HuH-7.5 (cell line): ENCODE measurements around the gene CPNE1.
"Not testable (repeated sequence)": the region's sequence is repeated elsewhere in the genome, so short reads cannot be mapped to it uniquely, and the experiment has no call there.

ENCODE experiments used
- DNase-seq: peaks from one replicate; pipeline ENCODE4 v3.0.0; 2011; ENCODE audit warnings: low spot score

CPNE1 gene

DNA sequence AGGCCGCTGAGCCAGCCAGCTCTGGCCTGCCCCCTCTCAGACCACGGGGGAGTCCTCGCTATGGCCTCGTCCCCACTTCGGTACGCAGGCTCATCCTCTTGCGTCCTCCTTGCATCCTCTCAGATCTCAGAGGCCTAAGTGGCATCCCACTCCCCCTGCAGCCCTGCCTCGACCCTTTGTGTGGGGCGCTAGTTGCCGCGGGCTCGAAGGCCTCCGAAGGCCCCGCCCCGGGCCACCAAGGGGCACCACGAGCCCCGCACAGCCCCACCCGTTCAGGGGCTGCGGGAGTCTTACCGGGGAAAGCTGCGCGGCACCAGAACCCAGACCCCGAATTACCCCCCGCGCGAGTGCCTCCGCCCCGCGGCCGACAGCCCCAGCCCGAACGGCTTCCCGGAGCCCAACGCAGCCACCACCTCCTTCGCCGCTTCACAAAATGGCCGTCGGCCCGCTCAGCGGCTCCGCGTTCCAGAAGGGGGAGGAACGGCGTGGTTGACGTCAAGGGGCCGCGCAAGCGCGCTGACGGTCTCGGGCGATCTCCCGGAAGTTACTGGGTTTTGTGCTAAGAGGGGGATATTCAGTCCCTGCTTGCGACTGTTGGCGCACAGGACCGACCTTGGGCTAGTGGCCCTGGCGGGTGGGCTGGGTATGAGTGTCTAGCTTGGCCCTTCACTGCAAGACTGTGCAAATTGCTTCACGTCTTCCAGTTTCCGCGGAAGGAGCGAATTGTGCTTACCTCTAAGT is at the start of gene CPNE1, which contains the start of gene RBM12:
Gene CPNE1, minus strand, starts transcription at position 435 of the 741 bp plus-strand sequence. CDS start 31,977 bp downstream, outside the sequence.
Gene RBM12, minus strand, starts transcription at position 435 of the 741 bp plus-strand sequence. CDS start 9,578 bp downstream, outside the sequence.
- peak; percentile 98 for DNase-seq

DNA sequence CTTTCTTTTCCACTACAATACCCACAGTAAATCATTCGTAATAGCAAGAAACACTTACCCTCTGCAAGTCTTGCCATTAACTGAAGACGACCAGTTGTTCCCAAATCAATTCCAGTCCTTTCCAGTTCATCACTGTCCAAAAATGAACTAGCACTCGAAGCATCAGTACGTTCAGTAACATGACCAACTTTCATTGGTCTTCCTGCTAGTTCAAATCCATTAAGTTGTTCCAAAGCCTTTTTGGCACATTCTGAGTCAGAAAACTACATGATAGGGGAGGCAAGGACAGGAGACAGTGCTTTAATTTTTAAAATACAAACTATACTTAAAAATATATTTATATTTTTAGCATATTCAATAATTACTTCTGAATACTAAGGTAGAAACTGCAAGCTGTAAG is 49.4 kb upstream of the CPNE1 start:
- no peak for DNase-seq

DNA sequence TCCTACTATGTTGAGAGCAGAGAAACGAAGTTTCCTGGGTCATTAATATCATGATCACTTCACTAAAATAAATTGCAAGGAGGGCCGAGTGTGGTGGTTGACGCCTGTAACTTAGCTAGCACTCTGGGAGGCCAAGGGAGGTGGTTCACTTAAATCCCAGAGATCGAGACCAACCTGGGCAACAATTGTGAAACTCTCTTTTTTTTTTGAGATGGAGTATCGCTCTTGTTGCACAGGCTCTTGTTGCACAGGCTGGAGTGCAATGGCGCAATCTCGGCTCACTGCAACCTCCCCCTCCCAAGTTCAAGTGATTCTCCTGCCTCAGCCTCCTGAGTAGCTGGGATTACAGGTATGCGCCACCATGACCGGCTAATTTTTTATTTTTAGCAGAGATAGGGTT is 48.4 kb upstream of the CPNE1 start:
- DNase-seq = not testable (repeated sequence)

DNA sequence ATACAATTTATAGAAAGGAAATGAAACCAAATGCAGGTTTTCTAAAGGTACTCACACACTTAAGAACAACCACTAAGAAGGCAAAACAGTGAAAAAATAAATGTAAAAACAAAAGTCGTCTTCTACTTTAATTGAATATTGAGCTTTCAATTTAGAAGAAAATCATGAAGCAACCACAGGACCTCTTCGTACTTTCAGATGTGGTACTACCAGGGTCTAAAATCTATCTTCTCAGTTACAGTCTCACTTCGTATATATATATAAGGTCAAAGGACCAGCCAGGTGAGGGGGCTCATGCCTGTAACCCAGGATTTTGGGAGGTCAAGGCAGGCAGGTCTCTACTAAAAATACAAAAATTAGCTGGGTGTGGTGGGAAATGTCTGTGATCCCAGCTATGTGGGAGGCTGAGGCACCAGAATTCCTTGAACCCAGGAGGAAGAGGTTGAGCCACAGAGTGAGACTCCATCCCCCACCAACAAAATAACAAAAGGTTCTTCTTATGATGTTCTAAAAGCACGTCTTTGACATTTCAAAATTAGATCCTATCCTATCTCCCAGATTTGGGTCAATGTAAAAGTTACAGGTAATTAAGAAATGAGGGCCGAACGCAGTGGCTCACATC is 47.0 kb upstream of the CPNE1 start:
- DNase-seq = no peak

DNA sequence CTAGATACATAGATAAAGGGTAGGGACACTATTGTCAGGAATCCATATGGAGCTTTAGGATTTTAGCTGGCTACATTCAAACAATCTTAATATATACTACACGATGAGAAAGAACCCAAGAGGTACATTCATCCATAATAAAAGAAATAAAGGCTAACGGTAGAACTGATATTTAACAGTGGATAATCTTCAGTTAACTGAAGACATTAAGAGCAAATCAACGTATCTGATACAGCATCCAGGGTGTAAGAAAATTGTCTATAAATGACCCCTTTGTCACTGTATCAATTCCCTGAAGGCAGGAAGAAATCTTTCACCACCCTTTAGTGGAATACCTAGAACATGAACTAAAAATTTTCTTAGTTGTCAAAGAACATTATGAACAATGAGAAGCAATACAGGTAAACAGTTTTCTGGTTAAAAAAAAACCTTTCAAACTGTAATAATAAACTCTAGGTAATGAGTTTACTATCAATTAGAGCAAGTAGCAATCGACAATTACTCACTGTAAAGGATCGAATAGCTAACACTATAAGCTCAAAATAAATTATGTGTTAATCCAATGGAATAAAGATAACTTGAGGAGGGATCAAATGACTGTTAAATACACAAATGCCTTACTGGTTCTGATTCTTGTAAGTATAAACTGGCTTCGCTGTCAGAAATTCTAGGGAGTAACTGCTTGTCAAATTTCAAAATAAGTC is 46.3 kb upstream of the CPNE1 start:
- DNase-seq = no peak

DNA sequence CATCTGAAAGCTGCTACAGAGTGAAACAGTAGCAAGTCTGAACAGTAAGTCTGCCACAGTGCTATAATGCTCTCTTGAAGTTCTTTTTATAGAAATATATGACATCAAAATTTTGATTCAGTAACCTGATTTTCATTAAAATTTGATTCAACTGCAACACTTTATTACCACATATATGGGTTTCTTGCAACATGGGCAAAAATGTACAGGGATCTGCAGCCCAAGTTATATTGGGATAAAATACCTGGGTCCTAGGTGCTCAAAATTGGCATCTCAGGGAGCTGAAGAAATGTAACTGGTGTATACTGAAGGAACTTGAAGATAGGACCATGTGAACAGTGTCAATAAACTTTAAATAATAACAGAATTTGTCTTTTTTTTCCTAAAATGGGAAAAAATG is 45.3 kb upstream of the CPNE1 start:
- no peak for DNase-seq

DNA sequence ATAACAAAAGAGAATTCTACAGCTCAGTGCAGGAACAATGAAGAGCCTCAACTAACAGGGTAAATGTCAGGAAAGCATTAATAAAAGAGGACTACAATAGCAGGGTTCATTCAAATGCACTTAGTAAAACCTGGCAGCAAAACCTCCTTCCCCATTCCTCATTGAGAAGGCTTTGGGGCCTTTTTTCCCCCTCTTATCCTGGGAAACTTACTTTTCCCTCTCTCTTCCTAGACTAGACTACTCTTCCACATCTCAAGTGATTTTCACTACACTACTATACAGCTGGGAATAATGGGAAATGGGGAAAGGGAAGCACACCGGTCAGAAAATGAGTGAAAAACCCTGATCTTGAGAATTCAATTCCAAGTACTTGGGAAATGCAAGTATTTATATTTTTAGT is 44.6 kb upstream of the CPNE1 start:
- DNase-seq = no peak

DNA sequence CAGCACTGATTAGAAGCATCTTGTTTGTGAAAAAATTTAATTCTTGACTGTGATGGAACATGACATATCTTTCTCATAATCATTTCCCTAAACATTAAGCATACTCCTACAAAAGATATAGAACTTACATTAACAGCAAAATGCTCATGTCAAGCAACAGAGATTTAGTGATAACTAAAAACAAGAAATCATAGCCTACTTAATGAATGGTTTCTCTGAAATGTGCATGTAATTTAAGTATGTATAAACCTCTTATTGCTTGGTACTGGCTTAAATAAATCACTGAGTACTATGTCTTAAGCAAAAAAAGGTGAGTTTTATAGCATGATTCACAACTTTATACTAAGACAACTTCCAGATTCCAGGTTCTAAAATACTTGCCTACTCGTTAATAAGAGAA is 43.8 kb upstream of the CPNE1 start:
- no peak for DNase-seq

DNA sequence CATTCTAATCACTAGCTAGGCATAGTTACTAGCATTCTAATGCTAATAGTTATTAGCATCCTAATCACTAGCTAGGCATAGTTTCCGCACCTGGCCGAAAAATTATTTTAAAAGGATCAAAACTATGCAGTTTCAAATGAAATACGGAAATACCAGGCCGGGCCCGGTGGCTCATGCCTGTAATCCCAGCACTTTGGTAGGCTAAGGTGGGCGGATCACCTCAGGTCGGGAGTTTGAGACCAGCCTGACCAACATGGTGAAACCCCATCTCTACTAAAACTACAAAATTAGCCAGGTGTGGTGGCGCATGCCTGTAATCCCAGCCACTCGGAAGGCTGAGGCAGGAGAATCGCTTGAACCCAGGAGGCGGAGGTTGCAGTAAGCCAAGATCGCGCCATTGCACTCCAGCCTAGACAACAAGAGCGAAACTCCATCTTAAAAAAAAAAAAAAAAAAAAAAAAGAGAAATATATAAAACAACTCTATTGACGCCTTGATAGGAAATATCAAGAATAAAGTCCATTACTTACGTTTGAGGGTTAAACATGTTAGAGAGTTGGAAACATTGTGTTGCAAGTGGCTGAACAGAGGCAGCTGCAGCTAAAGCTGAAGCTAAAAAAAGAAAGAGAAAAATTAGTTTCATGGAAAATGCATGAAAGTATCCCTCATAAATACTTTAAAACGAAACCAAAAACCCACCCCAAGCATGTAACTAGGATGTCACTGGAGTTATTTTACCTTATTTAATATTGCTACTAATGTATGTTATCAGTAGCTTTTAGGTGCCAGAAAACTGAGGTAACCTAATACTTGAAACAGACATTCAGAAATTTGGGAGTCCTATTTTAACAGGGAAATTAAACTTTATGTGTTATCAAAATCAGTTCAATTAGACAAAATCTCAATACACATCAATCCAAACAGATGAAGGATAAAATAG is 42.2 kb upstream of the CPNE1 start:
- DNase-seq = not testable (repeated sequence)

DNA sequence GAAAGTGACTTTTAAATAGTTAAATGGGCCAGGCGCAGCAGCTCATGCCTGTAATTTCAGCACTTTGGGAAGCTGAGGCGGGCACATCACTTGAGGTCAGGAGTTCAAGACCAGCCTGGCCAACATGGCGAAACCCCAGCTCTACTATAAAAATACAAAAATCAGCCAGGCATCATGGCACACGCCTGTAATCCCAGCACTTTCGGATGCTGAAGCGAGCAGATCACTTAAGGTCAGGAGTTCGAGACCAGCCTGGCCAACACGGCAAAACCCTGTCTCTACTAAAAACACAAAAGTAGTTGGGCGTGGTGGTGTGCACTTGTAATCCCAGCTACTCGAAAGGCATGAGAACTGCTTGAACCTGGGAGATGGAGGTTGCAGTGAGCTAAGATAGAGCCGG is 41.2 kb upstream of the CPNE1 start:
- DNase-seq = not testable (repeated sequence)

DNA sequence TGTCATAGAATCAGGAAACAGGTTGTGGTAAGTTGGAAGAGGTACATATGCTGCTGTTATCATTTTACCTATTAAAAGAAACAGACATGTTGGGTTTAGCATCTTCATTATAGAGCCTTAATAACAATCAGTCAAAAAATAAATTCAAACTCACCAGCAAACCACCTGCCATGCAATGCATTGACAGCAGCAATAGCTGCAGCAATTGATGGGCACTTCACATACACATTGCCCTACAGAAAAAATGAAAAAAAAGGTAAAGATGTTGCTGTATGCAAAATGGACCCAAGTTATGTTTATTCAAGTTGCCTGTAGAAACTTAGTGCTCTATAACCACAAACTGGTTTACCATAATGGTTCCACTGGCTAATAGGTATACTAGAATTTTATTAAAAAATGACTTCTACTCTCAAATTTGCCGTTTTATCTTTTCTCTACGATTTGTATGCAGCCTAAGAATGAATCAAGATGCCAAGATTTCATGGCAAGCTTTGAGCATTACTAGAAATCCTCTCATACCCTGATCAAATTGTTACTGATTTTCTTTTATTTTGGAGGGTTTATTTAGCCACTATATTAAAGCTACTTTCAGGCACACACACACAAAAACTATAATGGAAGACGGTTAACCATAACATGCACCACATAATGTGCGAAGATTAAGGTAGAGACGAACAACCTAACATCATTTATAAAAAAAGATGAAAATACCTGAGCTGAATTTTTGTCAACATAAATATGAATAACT is 40.0 kb upstream of the CPNE1 start:
- DNase-seq = no peak

DNA sequence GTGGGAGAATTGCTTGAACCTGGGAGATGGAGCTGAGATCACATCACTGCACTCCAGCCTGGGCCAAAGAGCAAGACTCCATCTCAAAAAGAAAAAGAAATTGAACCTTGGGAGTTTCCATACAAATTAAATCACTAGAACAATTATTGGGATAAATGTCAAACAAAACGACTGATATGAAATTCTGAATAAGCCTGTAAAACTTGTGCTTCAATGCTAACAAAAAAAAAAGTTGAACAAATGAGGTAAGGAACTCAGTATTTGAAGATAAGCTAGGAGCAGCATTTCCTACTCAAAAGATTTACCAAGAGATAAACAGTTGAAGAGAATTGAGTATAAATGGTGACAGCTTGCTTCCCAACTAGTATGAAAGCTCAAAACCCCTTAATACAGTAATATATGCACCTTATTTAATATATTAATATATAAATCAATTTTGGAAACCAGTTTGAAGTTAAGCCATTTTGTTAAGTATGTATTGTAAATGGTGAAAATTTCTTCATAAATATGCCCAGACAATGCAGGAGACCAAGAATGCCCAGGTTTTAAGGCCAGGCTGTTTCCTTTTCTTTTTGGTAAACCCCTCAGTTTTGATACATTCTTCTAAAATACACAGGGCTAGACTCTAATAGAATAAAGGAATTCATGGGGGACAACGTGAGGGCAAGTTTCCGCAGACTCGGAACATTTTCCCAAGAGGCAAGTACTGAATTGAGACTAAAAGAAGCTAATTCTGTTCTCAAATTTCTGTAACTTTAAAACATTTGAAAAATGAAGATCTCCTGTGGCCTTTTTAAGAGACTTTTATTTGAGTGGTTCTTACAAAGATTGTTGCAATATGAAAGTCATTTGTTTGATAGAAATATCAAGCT is 38.4 kb upstream of the CPNE1 start:
- no peak for DNase-seq

DNA sequence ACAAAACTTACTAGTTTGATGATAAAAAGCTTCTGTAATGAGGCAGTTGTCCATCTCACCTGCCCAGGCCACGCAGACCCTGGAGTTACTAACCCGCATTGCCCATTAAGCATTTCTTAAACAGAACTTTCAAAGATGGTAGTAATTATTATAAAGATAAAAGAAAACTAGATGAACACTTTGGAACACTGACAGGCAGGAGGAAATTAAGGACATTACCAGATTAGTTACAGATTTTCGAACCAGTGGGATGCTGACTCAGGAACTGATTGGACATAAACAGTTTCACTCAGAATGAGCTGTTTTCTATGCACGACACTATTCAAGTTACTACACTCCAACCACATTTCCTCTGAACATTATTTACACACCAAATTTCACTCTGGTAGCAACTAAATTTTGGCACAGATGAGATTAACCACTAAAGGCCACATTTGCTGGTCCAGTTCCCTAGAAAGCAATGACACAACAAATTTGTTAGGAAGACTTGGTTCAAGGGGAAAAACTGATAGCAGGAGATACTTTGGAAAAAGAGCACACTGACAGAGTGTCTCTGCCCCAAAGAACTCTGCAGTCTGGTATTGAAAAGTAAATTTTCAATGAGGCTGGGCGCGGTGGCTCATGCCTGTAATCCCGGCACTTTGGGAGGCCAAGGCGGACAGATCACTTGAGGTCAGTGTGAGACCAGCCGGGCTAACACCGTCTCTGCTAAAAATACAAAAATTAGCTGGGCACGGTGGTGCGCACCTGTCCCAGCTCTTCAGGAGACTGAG is 37.5 kb upstream of the CPNE1 start:
- no peak for DNase-seq

DNA sequence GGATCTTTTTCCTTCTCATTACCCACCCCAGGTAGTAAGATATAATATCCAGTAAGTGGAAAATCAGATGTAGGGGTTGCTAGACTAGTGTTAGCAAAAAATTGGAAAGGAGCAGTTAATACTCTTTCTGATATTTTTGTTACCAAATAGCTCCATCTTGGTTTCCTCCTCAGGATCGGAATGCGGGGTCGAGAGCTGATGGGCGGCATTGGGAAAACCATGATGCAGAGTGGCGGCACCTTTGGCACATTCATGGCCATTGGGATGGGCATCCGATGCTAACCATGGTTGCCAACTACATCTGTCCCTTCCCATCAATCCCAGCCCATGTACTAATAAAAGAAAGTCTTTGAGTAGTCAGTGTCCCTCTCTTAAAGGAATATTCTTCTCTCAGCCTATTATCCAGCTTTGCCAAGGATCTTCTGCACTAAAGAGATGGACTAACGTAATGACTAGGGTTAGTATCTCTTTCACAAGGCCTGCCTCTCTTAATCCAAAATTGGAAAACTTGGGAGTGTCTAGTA is 36.0 kb upstream of the CPNE1 start:
- no peak for DNase-seq

DNA sequence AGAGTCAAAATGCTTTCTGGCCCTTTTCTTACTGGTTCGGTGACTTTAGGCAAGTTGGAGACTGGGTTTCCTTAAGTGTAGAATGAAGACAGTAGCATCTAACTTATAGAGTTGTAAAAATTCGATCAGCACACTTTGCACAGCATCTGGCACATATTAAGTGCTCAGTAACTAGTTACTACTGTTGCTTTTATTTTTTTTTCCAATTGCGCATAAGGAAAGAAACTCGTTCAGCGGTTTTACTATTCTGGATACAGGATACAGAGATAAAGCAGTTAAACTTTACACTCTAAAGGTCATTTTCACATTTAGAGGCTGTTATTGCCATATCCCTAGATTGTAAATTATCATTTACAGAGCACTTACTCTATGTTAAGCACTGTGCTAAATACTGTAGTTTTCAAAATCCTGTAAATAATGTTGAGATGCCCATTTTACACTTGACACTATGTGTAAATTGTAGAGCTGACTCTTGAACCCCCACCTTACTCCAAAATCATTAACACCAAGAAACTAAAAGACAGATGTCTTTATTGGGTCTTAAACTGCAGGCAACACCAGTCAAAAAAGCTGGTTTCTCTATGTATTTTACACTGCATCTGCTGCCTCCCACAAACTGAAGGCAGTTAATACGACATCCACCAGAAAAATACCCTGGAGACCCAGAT is 35.4 kb upstream of the CPNE1 start:
- DNase-seq = no peak

DNA sequence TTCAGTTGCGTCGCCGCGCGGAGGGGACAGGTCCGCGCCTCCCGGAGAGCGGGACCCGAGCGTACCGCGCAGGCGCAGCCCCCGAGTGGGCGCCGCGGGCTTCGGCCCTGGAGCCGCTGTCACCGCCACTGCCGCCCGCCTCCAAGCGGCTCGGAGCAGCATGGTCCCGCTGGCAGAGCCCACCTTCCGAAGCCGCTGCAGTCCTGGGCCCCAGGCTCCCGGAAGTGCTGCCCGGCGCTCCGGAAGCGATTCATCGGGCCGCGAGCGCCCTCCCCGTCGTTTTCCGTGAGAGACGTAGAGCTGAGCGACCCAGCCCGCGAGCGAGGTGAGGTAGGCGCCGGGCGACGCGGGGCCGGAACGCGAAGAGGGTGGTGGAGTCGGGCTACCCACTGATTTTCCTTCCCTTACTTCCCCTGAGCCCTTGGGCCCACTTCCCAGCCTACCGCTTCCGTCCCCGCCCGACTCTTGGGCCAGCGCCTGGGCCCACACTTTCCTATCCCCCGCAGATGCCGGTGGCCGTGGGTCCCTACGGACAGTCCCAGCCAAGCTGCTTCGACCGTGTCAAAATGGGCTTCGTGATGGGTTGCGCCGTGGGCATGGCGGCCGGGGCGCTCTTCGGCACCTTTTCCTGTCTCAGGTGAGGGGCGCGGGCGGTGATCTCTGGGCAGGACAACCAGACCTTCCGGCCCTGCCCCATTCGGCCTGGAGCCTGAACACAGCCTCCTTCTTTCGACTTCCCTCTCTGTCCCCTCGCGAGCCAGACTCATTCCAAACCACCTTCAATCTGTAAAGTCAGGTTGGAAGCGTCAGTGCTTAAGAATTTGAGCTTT is 34.6 kb upstream of the CPNE1 start, which contains the start of the genes NFS1 and ROMO1:
Gene NFS1, minus strand, starts transcription at position 226 of the 830 bp plus-strand sequence. Its CDS starts 64 bp downstream, at position 162.
Gene ROMO1, plus strand, starts transcription at position 279 of the 830 bp plus-strand sequence. Its CDS starts 228 bp downstream, at position 507.
- DNase-seq = peak; percentile 91
